Measurements from ENCODE around the gene RAB11FIP3. TPM values are rescaled to one million over a fixed set of nuclear protein-coding genes. Genes with fewer than 3 reads are reported as not detected.

Gene RAB11FIP3
- total RNA-seq, 1 experiment from 2014 or later, result 37.1 TPM

DNA sequence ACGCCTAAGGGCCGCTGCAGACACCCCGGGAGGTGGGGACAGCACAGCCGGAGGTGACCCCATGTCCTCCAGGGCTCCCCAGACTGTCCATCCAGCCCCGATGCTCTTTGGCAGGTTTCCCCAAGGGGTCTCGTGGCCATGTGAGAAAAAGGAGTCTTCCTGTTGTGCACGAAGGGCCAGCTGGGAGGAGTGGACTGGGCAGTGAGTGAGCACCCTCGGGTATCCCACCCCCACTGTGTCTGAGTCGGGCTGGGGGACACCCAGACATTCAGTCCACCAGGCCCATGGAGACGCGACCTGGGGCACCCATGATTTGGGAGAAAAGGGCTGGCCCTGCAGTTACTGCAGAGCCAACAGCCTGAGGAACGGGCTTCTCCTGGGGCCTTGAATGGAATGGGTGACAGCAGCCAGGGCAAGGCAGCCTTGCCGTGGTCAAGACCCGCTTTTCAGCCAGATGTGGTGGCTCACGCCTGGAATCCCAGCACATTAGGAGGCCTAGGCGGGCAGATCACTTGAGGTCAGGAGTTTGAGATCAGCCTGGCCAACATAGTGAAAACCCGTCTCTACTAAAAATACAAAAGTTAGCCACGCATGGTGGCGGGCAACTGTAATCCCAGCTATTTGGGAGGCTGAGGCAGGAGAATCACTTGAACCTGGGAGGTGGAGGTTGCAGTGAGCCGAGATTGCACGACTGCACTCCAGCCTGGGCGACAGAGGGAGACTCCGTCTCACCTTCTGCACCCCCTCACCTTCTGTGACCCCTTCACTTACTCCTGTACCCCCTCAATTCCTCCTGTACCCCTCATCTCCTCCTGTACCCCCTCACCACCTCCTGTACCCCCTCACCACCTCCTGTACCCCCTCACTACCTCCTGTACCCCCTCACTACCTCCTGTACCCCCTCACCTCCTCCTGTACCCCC lies 78.0 kb downstream of the RAB11FIP3 start:
- Mint-ChIP-seq H3K36me3 (ENCODE audit: insufficient read depth in 1 of 3, low read depth in 3 of 3) (peaks cover 1 to 15% (median 9%) of the 10 kb centered on the region in 3 experiments; a peak in 5 of 7 replicates), H3K4me3 (no peak overlapping the region), H3K9me3 (no peaks in the 10 kb centered on the region), H3K4me1 (peaks cover 4 to 6% of the 10 kb centered on the region in 2 experiments), H3K27me3 (ENCODE audit: low read depth) (no peaks in the 10 kb centered on the region; the same call in 1 of the 2 replicates), H3K27ac (no peak overlapping the region; a peak in 1 of 7 replicates)
- H3K79me2 ChIP-seq (ENCODE audit: insufficient read depth, low read length), result no peaks in the 10 kb centered on the region
- H2BK5ac ChIP-seq (ENCODE audit: insufficient read length, low read length), result no peak overlapping the region
- H3K27ac ChIP-seq (ENCODE audit: insufficient read length, low read depth, low read length), result no peak overlapping the region
- H3K79me1 ChIP-seq (ENCODE audit: insufficient read depth, low read depth, low read length, poor library complexity, severe bottlenecking), result no peaks in the 10 kb centered on the region
- H3K9me3 ChIP-seq (ENCODE audit: control insufficient read depth, low read depth, low read length), result no peaks in the 10 kb centered on the region
- no peak overlapping the region for H2BK15ac ChIP-seq (ENCODE audit: low read depth, low read length)
- no peak overlapping the region for H3K18ac ChIP-seq (ENCODE audit: insufficient read length, low read depth, low read length)
- H3K4ac ChIP-seq (ENCODE audit: low read depth, low read length), result no peak overlapping the region
- no peak overlapping the region for H3K9ac ChIP-seq (ENCODE audit: extremely low read depth, insufficient read length, low read length)
- no peaks in the 10 kb centered on the region for H3K4me1 ChIP-seq (ENCODE audit: insufficient read depth, low read length)
- H4K20me1 ChIP-seq (ENCODE audit: control insufficient read depth, insufficient read depth, insufficient read length), result no peaks in the 10 kb centered on the region
- no peak overlapping the region for H2BK120ac ChIP-seq (ENCODE audit: low read depth, low read length, poor library complexity, severe bottlenecking)
- no peak overlapping the region for H3K23ac ChIP-seq (ENCODE audit: insufficient read length, low read depth, low read length)
- H3K27me3 ChIP-seq (ENCODE audit: insufficient read depth, low read length), result no peaks in the 10 kb centered on the region
- no peak overlapping the region for H4K5ac ChIP-seq (ENCODE audit: insufficient read length, low read depth, low read length)
- no peak for DNase-seq
- no peak overlapping the region for H3K14ac ChIP-seq (ENCODE audit: insufficient read depth, low read length)
- no peak overlapping the region for H2AFZ ChIP-seq (ENCODE audit: low read length)
- H2AK5ac ChIP-seq (ENCODE audit: insufficient read length, low read length), result no peak overlapping the region
- H2BK12ac ChIP-seq (ENCODE audit: insufficient read length, low read depth, low read length), result no peak overlapping the region
- H4K91ac ChIP-seq (ENCODE audit: insufficient read length, low read depth, low read length), result no peak overlapping the region
- no peak overlapping the region for H3K56ac ChIP-seq (ENCODE audit: insufficient read length, low read depth, low read length)
- no peak overlapping the region for H4K8ac ChIP-seq (replicated peaks; ENCODE audit: insufficient read length, low read depth, low read length)
- H3T11ph ChIP-seq (ENCODE audit: low read length), result no peak overlapping the region
- H3K4me2 ChIP-seq (ENCODE audit: insufficient read depth, insufficient read length, low read length), result no peak overlapping the region
- no peaks in the 10 kb centered on the region for H3K23me2 ChIP-seq (ENCODE audit: insufficient read length, low read depth, low read length, poor library complexity, severe bottlenecking)
- no peak overlapping the region for H2BK20ac ChIP-seq (ENCODE audit: low read depth, low read length, poor library complexity, severe bottlenecking)
- TF ChIP-seq, protein P1, sequence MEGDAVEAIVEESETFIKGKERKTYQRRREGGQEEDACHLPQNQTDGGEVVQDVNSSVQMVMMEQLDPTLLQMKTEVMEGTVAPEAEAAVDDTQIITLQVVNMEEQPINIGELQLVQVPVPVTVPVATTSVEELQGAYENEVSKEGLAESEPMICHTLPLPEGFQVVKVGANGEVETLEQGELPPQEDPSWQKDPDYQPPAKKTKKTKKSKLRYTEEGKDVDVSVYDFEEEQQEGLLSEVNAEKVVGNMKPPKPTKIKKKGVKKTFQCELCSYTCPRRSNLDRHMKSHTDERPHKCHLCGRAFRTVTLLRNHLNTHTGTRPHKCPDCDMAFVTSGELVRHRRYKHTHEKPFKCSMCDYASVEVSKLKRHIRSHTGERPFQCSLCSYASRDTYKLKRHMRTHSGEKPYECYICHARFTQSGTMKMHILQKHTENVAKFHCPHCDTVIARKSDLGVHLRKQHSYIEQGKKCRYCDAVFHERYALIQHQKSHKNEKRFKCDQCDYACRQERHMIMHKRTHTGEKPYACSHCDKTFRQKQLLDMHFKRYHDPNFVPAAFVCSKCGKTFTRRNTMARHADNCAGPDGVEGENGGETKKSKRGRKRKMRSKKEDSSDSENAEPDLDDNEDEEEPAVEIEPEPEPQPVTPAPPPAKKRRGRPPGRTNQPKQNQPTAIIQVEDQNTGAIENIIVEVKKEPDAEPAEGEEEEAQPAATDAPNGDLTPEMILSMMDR (conservative IDR thresholded peaks at IDR 0.05), result no peak
- no CpG with 5 or more reads among the region's 23 CpGs for WGBS (ENCODE audit: extremely low coverage, insufficient read length, low lambda C conversion rate)
